Measurements from ENCODE around the gene SIAH2.

SIAH2 gene

GRCh38 chr3:150754896-150755295 is 8.1 kb downstream of the SIAH2 start:
- no peak overlapping the region for H3K4me3 ChIP-seq (ENCODE audit: low read length)
- TF ChIP-seq, protein P1, sequence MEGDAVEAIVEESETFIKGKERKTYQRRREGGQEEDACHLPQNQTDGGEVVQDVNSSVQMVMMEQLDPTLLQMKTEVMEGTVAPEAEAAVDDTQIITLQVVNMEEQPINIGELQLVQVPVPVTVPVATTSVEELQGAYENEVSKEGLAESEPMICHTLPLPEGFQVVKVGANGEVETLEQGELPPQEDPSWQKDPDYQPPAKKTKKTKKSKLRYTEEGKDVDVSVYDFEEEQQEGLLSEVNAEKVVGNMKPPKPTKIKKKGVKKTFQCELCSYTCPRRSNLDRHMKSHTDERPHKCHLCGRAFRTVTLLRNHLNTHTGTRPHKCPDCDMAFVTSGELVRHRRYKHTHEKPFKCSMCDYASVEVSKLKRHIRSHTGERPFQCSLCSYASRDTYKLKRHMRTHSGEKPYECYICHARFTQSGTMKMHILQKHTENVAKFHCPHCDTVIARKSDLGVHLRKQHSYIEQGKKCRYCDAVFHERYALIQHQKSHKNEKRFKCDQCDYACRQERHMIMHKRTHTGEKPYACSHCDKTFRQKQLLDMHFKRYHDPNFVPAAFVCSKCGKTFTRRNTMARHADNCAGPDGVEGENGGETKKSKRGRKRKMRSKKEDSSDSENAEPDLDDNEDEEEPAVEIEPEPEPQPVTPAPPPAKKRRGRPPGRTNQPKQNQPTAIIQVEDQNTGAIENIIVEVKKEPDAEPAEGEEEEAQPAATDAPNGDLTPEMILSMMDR (conservative IDR thresholded peaks at IDR 0.05; ENCODE audit: low read length), result no peak
- no peak for DNase-seq (ENCODE audit: low read depth)

DNA sequence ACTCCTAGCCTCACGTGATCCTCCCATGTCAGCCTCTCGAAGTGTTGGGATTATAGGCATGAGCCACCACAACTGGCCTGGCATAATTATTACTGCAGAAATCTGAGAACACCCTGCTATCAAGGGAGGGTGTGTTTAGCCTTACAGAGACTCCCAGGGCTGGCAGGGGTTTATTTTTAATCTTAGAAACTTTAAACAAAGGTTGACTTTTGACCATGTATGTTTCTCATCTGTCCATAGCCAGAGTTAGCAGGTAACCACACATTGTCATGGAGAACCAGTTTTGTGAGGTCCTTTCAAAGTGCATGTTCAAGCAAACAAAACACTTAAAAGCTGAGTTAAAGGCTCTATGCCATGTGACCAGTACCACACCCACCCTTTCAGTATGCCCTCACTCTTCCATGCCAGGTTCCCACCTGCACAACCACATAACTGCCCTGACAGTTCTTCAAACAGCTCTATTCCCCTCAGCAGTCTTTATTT is 11.1 kb downstream of the SIAH2 start:
- TF ChIP-seq, protein P1 (conservative IDR thresholded peaks at IDR 0.05; ENCODE audit: low read length), result no peak
- DNase-seq (ENCODE audit: low read depth), result no peak
- no peak overlapping the region for H3K4me3 ChIP-seq (ENCODE audit: low read length)

DNA sequence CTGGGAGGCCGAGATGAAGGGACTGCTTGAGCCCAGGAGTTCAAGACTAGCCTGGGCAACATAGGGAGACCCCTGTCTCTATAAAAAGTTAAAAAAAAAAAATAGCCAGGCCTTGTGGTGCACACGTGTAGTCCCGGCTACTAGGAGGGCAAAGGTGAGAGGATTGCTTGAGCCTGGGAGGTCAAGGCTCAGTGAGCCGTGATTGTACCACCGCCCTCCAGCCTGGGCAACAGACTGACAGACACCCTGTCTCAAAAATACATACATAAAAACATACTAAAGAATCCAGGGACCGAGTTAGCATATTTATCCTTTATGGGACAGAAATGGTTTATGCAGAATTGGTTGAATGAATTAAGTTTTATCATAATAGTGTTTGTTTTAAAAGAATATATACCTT is 13.7 kb downstream of the SIAH2 start:
- H3K4me3 ChIP-seq (ENCODE audit: low read length), result no peak overlapping the region
- DNase-seq (ENCODE audit: low read depth), result no peak
- TF ChIP-seq, protein P1 (conservative IDR thresholded peaks at IDR 0.05; ENCODE audit: low read length), result no peak

GRCh38 chr3:150748684-150749047 is 14.3 kb downstream of the SIAH2 start:
- H3K4me3 ChIP-seq (ENCODE audit: low read length), result no peak overlapping the region
- TF ChIP-seq, protein P1 (conservative IDR thresholded peaks at IDR 0.05; ENCODE audit: low read length), result no peak
- DNase-seq (ENCODE audit: low read depth), result no peak

- H3K4me3 ChIP-seq (ENCODE audit: low read length), result no peak overlapping the region
- DNase-seq (ENCODE audit: low read depth), result peak; percentile 26
These were observed 14.9 kb downstream of the SIAH2 start for GRCh38 chr3:150747886-150748683.

DNA sequence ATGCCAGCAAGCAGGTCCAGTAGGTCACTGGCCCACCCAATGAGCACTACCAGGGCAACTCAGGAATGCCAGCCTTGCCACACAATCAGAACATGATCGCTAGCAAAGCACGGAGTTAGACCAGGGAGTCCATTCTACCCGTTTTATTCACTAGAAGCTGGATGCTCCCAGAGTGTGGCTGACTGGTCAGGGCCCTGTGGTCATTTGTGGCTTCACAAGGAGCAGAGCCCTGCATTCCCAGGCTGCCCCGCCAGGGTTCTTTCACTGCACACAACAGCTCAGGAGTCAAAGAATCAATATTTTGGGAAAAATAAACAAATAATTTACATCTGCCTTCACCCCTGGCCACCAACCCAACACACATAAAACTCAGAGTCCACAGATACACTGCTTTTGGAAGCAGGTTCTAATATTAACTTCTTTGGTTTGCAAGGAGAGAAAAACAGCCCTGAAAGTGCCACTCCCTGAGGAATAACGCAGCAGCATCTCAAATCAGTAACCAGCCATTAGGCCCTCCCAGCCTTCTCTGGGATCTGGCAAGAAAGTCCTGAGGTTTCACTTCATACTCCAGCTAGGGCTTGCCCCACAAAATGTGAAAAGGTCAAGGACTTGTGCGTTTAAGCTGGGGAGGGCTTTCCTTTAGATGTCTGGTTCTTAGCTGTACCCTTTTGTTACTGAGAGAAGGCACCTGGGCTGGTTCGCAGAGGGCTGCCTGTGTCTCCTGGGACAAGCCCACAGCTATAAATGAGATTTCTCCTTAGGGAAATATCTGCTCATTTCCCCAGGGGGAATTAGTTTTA is 16.0 kb downstream of the SIAH2 start:
- no peak for DNase-seq (ENCODE audit: low read depth)
- TF ChIP-seq, protein P1 (conservative IDR thresholded peaks at IDR 0.05; ENCODE audit: low read length), result no peak
- no peak overlapping the region for H3K4me3 ChIP-seq (ENCODE audit: low read length)

More at GRCh38 chr3:150747886-150748683, 14.9 kb downstream of the SIAH2 start:
- TF ChIP-seq, protein P1 (conservative IDR thresholded peaks at IDR 0.05; ENCODE audit: low read length), result no peak
